Calu3 (cell line): ENCODE results near the gene BMPER. TPM values are rescaled to one million over a fixed set of nuclear protein-coding genes. Genes with fewer than 3 reads are reported as not detected.

Experiments used
- Bru-seq: library from RNA; stranded (reverse); fragments of 400-500 nt; gene quantifications from one replicate; lab custom pipeline; 2021; lab: Mats Ljungman, UMichigan
- BruChase-seq, 2 experiments: library from RNA; stranded (reverse); fragments of 400-500 nt; gene quantifications; one replicate each; lab custom pipeline; 2021; lab: Mats Ljungman, UMichigan
- BruUV-seq: library from RNA; stranded (reverse); fragments of 400-500 nt; replicated peaks from 2 replicates; lab custom pipeline; 2021; lab: Mats Ljungman, UMichigan
- CTCF ChIA-PET: fragments of 300-600 bp; sonication (Branson Sonifier 250); formaldehyde crosslinking; loops from one replicate; lab custom pipeline; 2022; ENCODE audit warnings: antibody characterized with exemption; lab: Charles Lee
- DNase-seq: peaks from one replicate; pipeline ENCODE4 v3.0.0; 2022
- H3K27ac Mint-ChIP-seq: one replicate; pipeline ENCODE4 v1.8.0; 2022; ENCODE audit warnings: mixed read lengths; ENCODE audit not compliant: unreplicated experiment
- H3K27me3 Mint-ChIP-seq: one replicate; pipeline ENCODE4 v1.8.0; 2022; ENCODE audit warnings: mixed read lengths; ENCODE audit not compliant: unreplicated experiment
- H3K36me3 Mint-ChIP-seq: one replicate; pipeline ENCODE4 v1.8.0; 2022; ENCODE audit warnings: mild to moderate bottlenecking, moderate library complexity, mixed read lengths; ENCODE audit not compliant: insufficient read depth, unreplicated experiment
- H3K4me1 Mint-ChIP-seq: one replicate; pipeline ENCODE4 v1.8.0; 2022; ENCODE audit warnings: mild to moderate bottlenecking, low read depth, mixed read lengths; ENCODE audit not compliant: unreplicated experiment
- H3K4me3 Mint-ChIP-seq: one replicate; pipeline ENCODE4 v1.8.0; 2022; ENCODE audit warnings: mild to moderate bottlenecking, low read depth, moderate library complexity, mixed read lengths; ENCODE audit not compliant: unreplicated experiment
- H3K9me3 Mint-ChIP-seq: one replicate; pipeline ENCODE4 v1.8.0; 2022; ENCODE audit warnings: low read depth, mixed read lengths; ENCODE audit not compliant: unreplicated experiment
- CTCF ChIP-seq: fragments of 200-600 bp; IDR thresholded peaks from one replicate; pipeline ENCODE4 v1.8.0; 2022; ENCODE audit warnings: antibody characterized with exemption; ENCODE audit not compliant: unreplicated experiment
- intact Hi-C: fragments of 100-400 bp; cut with micrococcal nuclease; formaldehyde crosslinking; loops from one replicate; pipeline ENCODE4 v1.10.0; 2022; ENCODE audit not compliant: unreplicated experiment
- long read RNA-seq: library from polyadenylated mRNA; stranded (forward); transcript quantifications from one replicate; pipeline ENCODE4 v2.0.0, GENCODE V29; 2022
- total RNA-seq: library from RNA; stranded (reverse); gene quantifications from 2 replicates; pipeline ENCODE4 v1.2.3, GENCODE V29; 2022

BMPER gene
- total RNA-seq (not detected in 2 replicates), Bru-seq, nascent RNA (percentile 10 among the genes with signal in this experiment), BruChase-seq, experiment 1, labeled RNA remaining after a 6-hour chase (percentile 9 among the genes with signal in this experiment), BruChase-seq, experiment 2, labeled RNA remaining after a 2-hour chase (percentile 7 among the genes with signal in this experiment)
- long read RNA-seq: 0 reads

GRCh38 chr7:33905389-33906032 is at the start of gene BMPER:
BMPER (plus strand) TSS chr7:33905539; CDS start chr7:33905614, 75 bp downstream.
- H3K9me3 Mint-ChIP-seq: no peaks in the 10 kb centered on the region
- peaks cover 12% of the 10 kb centered on the region for H3K36me3 Mint-ChIP-seq
- no peaks in the 10 kb centered on the region for H3K4me1 Mint-ChIP-seq
- no peak for TF ChIP-seq CTCF
- BruUV-seq: no TSS peak
- no peak within 1 kb of the TSS for H3K27ac Mint-ChIP-seq
- peak within 1 kb of the TSS; percentile 73 for H3K4me3 Mint-ChIP-seq
- H3K27me3 Mint-ChIP-seq: peaks cover 92% of the 10 kb centered on the region
- CTCF ChIA-PET: interaction anchor here (0.7 to 2.1 kb wide), 6 partner anchors 10 to 720 kb away, joined by 4 to 13 read pairs (median 5); no protein-coding TSS in a partner anchor
- DNase-seq: peak; percentile 58
- intact Hi-C loops: loop anchor here (2.0 kb wide), 1 partner anchor 27 kb away; no protein-coding TSS in a partner anchor

GRCh38 chr7:33861947-33862346 is 43.4 kb upstream of the BMPER start:
- CTCF ChIA-PET: interaction anchor here (0.5 kb wide), 1 partner anchor 559 kb away, joined by 3 read pairs; no protein-coding TSS in a partner anchor
- Mint-ChIP-seq H3K4me1 (no peaks in the 10 kb centered on the region), H3K36me3 (no peaks in the 10 kb centered on the region), H3K4me3 (no peak overlapping the region), H3K27ac (no peak overlapping the region), H3K9me3 (no peaks in the 10 kb centered on the region), H3K27me3 (peaks cover 71% of the 10 kb centered on the region)
- no peak for TF ChIP-seq CTCF
- DNase-seq: no peak
- BruUV-seq: no TSS peak
- intact Hi-C loops: no loop called here

- no peak for DNase-seq
- no peaks in the 10 kb centered on the region for H3K36me3 Mint-ChIP-seq
- no peak overlapping the region for H3K4me3 Mint-ChIP-seq
- no peak for TF ChIP-seq CTCF
- CTCF ChIA-PET: no interaction called here
- BruUV-seq: no TSS peak
- intact Hi-C loops: no loop called here
- peaks cover 67% of the 10 kb centered on the region for H3K27me3 Mint-ChIP-seq
- no peaks in the 10 kb centered on the region for H3K4me1 Mint-ChIP-seq
- H3K27ac Mint-ChIP-seq: no peak overlapping the region
- H3K9me3 Mint-ChIP-seq: no peaks in the 10 kb centered on the region
Measured at GRCh38 chr7:33862946-33863814, 42.2 kb upstream of the BMPER start.

- no peaks in the 10 kb centered on the region for H3K9me3 Mint-ChIP-seq
- no peak for TF ChIP-seq CTCF
- intact Hi-C loops: no loop called here
- no TSS peak for BruUV-seq
- no peaks in the 10 kb centered on the region for H3K36me3 Mint-ChIP-seq
- no peak overlapping the region for H3K4me3 Mint-ChIP-seq
- no peak overlapping the region for H3K27ac Mint-ChIP-seq
- H3K27me3 Mint-ChIP-seq: peaks cover 43% of the 10 kb centered on the region
- CTCF ChIA-PET: no interaction called here
- H3K4me1 Mint-ChIP-seq: no peaks in the 10 kb centered on the region
- DNase-seq: no peak
Measured at GRCh38 chr7:33868166-33868565, 37.2 kb upstream of the BMPER start.
